ENCODE data around the gene COX11. TPM values are rescaled to one million over a fixed set of nuclear protein-coding genes. Genes with fewer than 3 reads are reported as not detected.

COX11 gene
- total and polyA plus RNA-seq, 2 experiments from 2014 or later, result 63.6 to 96.9 TPM

DNA sequence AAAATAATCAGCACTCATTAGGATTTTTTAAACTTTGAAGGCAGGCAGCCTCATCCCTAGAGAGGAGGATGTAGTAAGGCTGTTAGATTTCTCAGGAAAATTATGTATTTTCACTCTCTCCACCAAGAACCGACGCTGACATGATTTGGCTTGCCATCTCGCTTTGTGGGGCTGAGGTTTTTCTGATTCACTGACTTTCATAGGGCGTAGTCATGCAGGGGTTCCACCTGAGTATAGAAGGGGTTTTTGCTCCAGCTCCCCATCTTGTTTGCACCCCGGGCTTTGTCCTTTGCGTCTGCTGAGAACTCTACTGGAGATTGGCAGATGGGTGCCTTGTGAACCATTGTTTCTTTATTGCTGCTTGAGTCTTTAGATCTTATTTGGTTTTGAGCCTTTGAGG, 47.6 kb downstream of the COX11 start:
- H3K36me3 ChIP-seq, result peaks cover 13% of the 10 kb centered on the region
- H3K4me3 ChIP-seq, result no peak overlapping the region
- H3K27ac ChIP-seq, result no peak overlapping the region
- no peak for DNase-seq (ENCODE audit: low read depth in 1 of 2, low spot score in 1 of 2)
- no peaks in the 10 kb centered on the region for H3K4me1 ChIP-seq (ENCODE audit: low read depth)
- H3K9me3 ChIP-seq (ENCODE audit: low read depth), result peaks cover 3% of the 10 kb centered on the region
- TF ChIP-seq, protein P1, sequence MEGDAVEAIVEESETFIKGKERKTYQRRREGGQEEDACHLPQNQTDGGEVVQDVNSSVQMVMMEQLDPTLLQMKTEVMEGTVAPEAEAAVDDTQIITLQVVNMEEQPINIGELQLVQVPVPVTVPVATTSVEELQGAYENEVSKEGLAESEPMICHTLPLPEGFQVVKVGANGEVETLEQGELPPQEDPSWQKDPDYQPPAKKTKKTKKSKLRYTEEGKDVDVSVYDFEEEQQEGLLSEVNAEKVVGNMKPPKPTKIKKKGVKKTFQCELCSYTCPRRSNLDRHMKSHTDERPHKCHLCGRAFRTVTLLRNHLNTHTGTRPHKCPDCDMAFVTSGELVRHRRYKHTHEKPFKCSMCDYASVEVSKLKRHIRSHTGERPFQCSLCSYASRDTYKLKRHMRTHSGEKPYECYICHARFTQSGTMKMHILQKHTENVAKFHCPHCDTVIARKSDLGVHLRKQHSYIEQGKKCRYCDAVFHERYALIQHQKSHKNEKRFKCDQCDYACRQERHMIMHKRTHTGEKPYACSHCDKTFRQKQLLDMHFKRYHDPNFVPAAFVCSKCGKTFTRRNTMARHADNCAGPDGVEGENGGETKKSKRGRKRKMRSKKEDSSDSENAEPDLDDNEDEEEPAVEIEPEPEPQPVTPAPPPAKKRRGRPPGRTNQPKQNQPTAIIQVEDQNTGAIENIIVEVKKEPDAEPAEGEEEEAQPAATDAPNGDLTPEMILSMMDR (IDR thresholded peaks at IDR 0.05; ENCODE audit: low read depth, low read length), result no peak
- H3K27me3 ChIP-seq, result no peaks in the 10 kb centered on the region

DNA sequence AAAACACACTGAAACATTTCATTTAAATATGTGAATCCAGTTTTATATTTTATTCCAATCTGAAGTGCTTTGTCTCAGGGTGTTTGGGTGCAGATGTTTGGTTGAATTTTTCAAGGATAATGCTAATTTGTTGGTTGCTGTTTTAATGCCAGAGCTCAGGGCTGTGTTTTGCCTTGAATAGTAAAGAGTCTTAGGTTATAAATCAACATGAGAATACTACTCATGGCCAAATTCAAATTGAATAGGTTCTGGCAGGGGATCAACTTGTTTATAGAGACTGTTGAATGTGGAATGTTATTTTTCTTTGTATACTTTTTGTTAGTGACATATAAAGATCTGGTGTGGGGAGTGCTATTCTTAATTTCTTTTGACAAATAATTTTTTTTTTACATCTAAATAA, 49.0 kb downstream of the COX11 start:
- peaks cover 25% of the 10 kb centered on the region for H3K36me3 ChIP-seq
- no peak overlapping the region for H3K4me3 ChIP-seq
- H3K27me3 ChIP-seq, result no peaks in the 10 kb centered on the region
- no peak for DNase-seq (ENCODE audit: low read depth in 1 of 2, low spot score in 1 of 2)
- peaks cover 3% of the 10 kb centered on the region for H3K9me3 ChIP-seq (ENCODE audit: low read depth)
- H3K27ac ChIP-seq, result no peak overlapping the region
- no peaks in the 10 kb centered on the region for H3K4me1 ChIP-seq (ENCODE audit: low read depth)
- TF ChIP-seq, protein P1 (IDR thresholded peaks at IDR 0.05; ENCODE audit: low read depth, low read length), result no peak

DNA sequence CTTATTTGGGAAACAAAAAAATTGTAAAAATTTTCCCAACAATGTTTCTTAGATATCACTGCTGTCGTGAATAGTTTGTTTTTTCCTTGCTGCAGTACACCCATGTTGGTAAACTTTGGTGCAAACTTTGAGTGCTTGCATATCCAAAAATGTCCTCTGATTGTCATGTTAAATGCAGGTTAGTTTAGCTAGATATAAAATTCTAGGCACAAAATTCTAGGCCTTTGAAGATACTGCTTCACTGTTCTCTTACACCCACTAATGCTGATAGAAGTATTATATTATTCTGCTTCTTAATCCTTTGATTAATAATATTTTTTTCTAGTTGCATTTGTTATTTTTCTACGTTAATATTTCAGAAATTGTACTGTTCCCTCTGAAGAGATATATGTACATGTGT, 51.7 kb downstream of the COX11 start:
- no peaks in the 10 kb centered on the region for H3K4me1 ChIP-seq (ENCODE audit: low read depth)
- H3K36me3 ChIP-seq, result peaks cover 39% of the 10 kb centered on the region

More for the DNA sequence above, 51.7 kb downstream of the COX11 start:
- DNase-seq (ENCODE audit: low read depth in 1 of 2, low spot score in 1 of 2), result no peak
- TF ChIP-seq, protein P1 (IDR thresholded peaks at IDR 0.05; ENCODE audit: low read depth, low read length), result no peak
- Histone ChIP-seq H3K9me3 (ENCODE audit: low read depth) (peaks cover 3% of the 10 kb centered on the region), H3K27ac (no peak overlapping the region), H3K27me3 (no peaks in the 10 kb centered on the region), H3K4me3 (no peak overlapping the region)

Other genes with a start within 250 kb of the COX11 start
- 26.4 and 37.7 TPM in 2 replicates for gene TOM1L1, start 67.8 kb downstream of the COX11 start, total RNA-seq
- 23.7 and 33.5 TPM in 2 replicates for gene TOM1L1, start 67.8 kb downstream of the COX11 start, polyA plus RNA-seq
- gene STXBP4, start 111 bp upstream of the COX11 start, total RNA-seq, result 24.6 and 26.4 TPM in 2 replicates
- 14.8 and 14.9 TPM in 2 replicates for gene STXBP4, start 111 bp upstream of the COX11 start, polyA plus RNA-seq

Measured in cardiac muscle cell (in vitro differentiated cells and primary cell).